Measurements from ENCODE around the gene ATMIN. TPM values are rescaled to one million over a fixed set of nuclear protein-coding genes. Genes with fewer than 3 reads are reported as not detected.

Gene ATMIN
- total RNA-seq, 1 experiment from 2014 or later: 66.6 TPM

DNA sequence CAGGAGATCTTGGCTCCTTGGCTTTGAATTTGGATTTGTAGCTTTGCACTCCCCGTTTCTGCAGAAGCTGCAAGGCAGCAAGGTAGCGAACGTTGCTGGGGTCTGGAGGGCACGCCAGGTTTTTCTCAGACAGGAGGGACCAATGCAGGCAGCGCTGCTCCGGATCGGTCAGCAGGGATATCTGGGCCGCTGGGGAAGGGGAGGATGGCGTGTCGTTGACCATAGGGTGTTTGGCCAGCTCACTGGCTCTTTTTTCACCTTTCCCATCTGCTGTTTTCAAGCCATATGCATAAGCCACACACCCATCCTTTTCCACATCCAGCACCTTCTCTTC is 25.6 kb downstream of the ATMIN start:
- H4K20me1 ChIP-seq (ENCODE audit: control insufficient read depth, insufficient read depth, insufficient read length): no peaks in the 10 kb centered on the region
- no peaks in the 10 kb centered on the region for H3K9me3 Mint-ChIP-seq
- H3K79me1 ChIP-seq (ENCODE audit: insufficient read depth, low read depth, low read length, poor library complexity, severe bottlenecking): no peaks in the 10 kb centered on the region
- no peak overlapping the region for H3K18ac ChIP-seq (ENCODE audit: insufficient read length, low read depth, low read length)
- no peak overlapping the region for H4K91ac ChIP-seq (ENCODE audit: insufficient read length, low read depth, low read length)
- no peak overlapping the region for H2AFZ ChIP-seq (ENCODE audit: low read length)
- H3K4me1 Mint-ChIP-seq: peaks cover 12 to 19% of the 10 kb centered on the region in 2 experiments
- no peak overlapping the region for H2BK5ac ChIP-seq (ENCODE audit: insufficient read length, low read length)
- WGBS (ENCODE audit: extremely low coverage, insufficient read length, low lambda C conversion rate): no CpG with 5 or more reads among the region's 10 CpGs
- no peaks in the 10 kb centered on the region for H3K79me2 ChIP-seq (ENCODE audit: insufficient read depth, low read length)
- no peak overlapping the region for H2AK5ac ChIP-seq (ENCODE audit: insufficient read length, low read length)
- H3K27me3 ChIP-seq (ENCODE audit: insufficient read depth, low read length): no peaks in the 10 kb centered on the region
- H2BK20ac ChIP-seq (ENCODE audit: low read depth, low read length, poor library complexity, severe bottlenecking): no peak overlapping the region
- no peaks in the 10 kb centered on the region; the same call in 1 of the 2 replicates for H3K4me1 ChIP-seq (ENCODE audit: insufficient read depth, low read length)
- H3T11ph ChIP-seq (ENCODE audit: low read length): no peak overlapping the region
- H3K56ac ChIP-seq (ENCODE audit: insufficient read length, low read depth, low read length): no peak overlapping the region
- no peak overlapping the region for H4K8ac ChIP-seq (replicated peaks; ENCODE audit: insufficient read length, low read depth, low read length)
- no peak overlapping the region for H3K23ac ChIP-seq (ENCODE audit: insufficient read length, low read depth, low read length)
- no peak overlapping the region for H2BK12ac ChIP-seq (ENCODE audit: insufficient read length, low read depth, low read length)
- peak overlapping the region in 2 of 3 experiments; percentile 37 to 57; a peak in 2 of 7 replicates for H3K27ac Mint-ChIP-seq
- no peak overlapping the region for H2BK120ac ChIP-seq (ENCODE audit: low read depth, low read length, poor library complexity, severe bottlenecking)
- H3K4me2 ChIP-seq (ENCODE audit: insufficient read depth, insufficient read length, low read length): no peak overlapping the region
- no peak overlapping the region for H3K9ac ChIP-seq (ENCODE audit: extremely low read depth, insufficient read length, low read length)
- H2BK15ac ChIP-seq (ENCODE audit: low read depth, low read length): no peak overlapping the region
- TF ChIP-seq, protein P1, sequence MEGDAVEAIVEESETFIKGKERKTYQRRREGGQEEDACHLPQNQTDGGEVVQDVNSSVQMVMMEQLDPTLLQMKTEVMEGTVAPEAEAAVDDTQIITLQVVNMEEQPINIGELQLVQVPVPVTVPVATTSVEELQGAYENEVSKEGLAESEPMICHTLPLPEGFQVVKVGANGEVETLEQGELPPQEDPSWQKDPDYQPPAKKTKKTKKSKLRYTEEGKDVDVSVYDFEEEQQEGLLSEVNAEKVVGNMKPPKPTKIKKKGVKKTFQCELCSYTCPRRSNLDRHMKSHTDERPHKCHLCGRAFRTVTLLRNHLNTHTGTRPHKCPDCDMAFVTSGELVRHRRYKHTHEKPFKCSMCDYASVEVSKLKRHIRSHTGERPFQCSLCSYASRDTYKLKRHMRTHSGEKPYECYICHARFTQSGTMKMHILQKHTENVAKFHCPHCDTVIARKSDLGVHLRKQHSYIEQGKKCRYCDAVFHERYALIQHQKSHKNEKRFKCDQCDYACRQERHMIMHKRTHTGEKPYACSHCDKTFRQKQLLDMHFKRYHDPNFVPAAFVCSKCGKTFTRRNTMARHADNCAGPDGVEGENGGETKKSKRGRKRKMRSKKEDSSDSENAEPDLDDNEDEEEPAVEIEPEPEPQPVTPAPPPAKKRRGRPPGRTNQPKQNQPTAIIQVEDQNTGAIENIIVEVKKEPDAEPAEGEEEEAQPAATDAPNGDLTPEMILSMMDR (conservative IDR thresholded peaks at IDR 0.05): no peak
- no peak overlapping the region for H3K14ac ChIP-seq (ENCODE audit: insufficient read depth, low read length)
- H3K36me3 Mint-ChIP-seq (ENCODE audit: insufficient read depth in 1 of 3, low read depth in 3 of 3): no peaks in the 10 kb centered on the region
- H4K5ac ChIP-seq (ENCODE audit: insufficient read length, low read depth, low read length): no peak overlapping the region
- no peaks in the 10 kb centered on the region for H3K23me2 ChIP-seq (ENCODE audit: insufficient read length, low read depth, low read length, poor library complexity, severe bottlenecking)
- no peaks in the 10 kb centered on the region for H3K9me3 ChIP-seq (ENCODE audit: control insufficient read depth, low read depth, low read length)
- H3K4ac ChIP-seq (ENCODE audit: low read depth, low read length): no peak overlapping the region
- H3K27ac ChIP-seq (ENCODE audit: insufficient read length, low read depth, low read length): no peak overlapping the region
- H3K27me3 Mint-ChIP-seq (ENCODE audit: low read depth): no peaks in the 10 kb centered on the region; the same call in 1 of the 2 replicates
- no peak for DNase-seq
- H3K4me3 Mint-ChIP-seq: no peak overlapping the region

All from H9 (cell line).